H9 (cell line): ENCODE measurements around the gene ARHGEF12. TPM values are rescaled to one million over a fixed set of nuclear protein-coding genes. Genes with fewer than 3 reads are reported as not detected.

Source experiments
- DNase-seq: peaks from one replicate; pipeline ENCODE4 v3.0.0-alpha.2; 2017
- H2AFZ ChIP-seq: one replicate; pipeline ENCODE4 v1.6.1; 2013; ENCODE audit warnings: mild to moderate bottlenecking, low read length, control low read depth, moderate library complexity
- H2AK5ac ChIP-seq: 2 replicates; pipeline ENCODE4 v1.6.1; 2013; ENCODE audit warnings: low read length, control low read depth, mixed read lengths; ENCODE audit not compliant: insufficient read length
- H2BK120ac ChIP-seq: one replicate; pipeline ENCODE4 v1.6.1; 2013; ENCODE audit warnings: low read depth, mild to moderate bottlenecking, low read length, control low read depth, inconsistent platforms; ENCODE audit not compliant: poor library complexity, severe bottlenecking
- H2BK12ac ChIP-seq: 2 replicates; pipeline ENCODE4 v1.6.1; 2013; ENCODE audit warnings: low read length, control low read depth, mixed read lengths, low read depth; ENCODE audit not compliant: insufficient read length
- H2BK15ac ChIP-seq: 2 replicates; pipeline ENCODE4 v1.6.1; 2013; ENCODE audit warnings: low read depth, low read length, control low read depth
- H2BK20ac ChIP-seq: one replicate; pipeline ENCODE4 v1.6.1; 2013; ENCODE audit warnings: low read depth, mild to moderate bottlenecking, low read length, control low read depth, inconsistent platforms; ENCODE audit not compliant: poor library complexity, severe bottlenecking
- H2BK5ac ChIP-seq: 2 replicates; pipeline ENCODE4 v1.6.1; 2013; ENCODE audit warnings: low read length, control low read depth, mixed read lengths; ENCODE audit not compliant: insufficient read length
- H3K14ac ChIP-seq: 2 replicates; pipeline ENCODE4 v1.6.1; 2013; ENCODE audit warnings: low read length, control low read depth; ENCODE audit not compliant: insufficient read depth
- H3K18ac ChIP-seq: 2 replicates; pipeline ENCODE4 v1.6.1; 2013; ENCODE audit warnings: low read depth, mild to moderate bottlenecking, mixed read lengths, low read length, control low read depth; ENCODE audit not compliant: insufficient read length
- H3K23ac ChIP-seq: 2 replicates; pipeline ENCODE4 v1.6.1; 2013; ENCODE audit warnings: low read length, control low read depth, mixed read lengths, low read depth; ENCODE audit not compliant: insufficient read length
- H3K23me2 ChIP-seq: 2 replicates; pipeline ENCODE4 v1.6.1; 2013; ENCODE audit warnings: low read depth, mild to moderate bottlenecking, mixed read lengths, low read length, control low read depth; ENCODE audit not compliant: insufficient read length, poor library complexity, severe bottlenecking
- H3K27ac ChIP-seq: 2 replicates; pipeline ENCODE4 v1.5.1; 2013; ENCODE audit warnings: low read length, control low read depth, mixed read lengths, low read depth; ENCODE audit not compliant: insufficient read length
- H3K27me3 ChIP-seq: 2 replicates; pipeline ENCODE4 v1.6.1; 2013; ENCODE audit warnings: low read length, control low read depth, inconsistent platforms; ENCODE audit not compliant: insufficient read depth
- H3K4ac ChIP-seq: 2 replicates; pipeline ENCODE4 v1.6.1; 2013; ENCODE audit warnings: low read depth, mild to moderate bottlenecking, control low read depth, inconsistent platforms, low read length, moderate library complexity
- H3K4me1 ChIP-seq: 2 replicates; pipeline ENCODE4 v1.6.1; 2013; ENCODE audit warnings: low read length, control low read depth, inconsistent platforms; ENCODE audit not compliant: insufficient read depth
- H3K4me2 ChIP-seq: 2 replicates; pipeline ENCODE4 v1.6.1; 2013; ENCODE audit warnings: low read length, control low read depth, mixed read lengths; ENCODE audit not compliant: insufficient read length, insufficient read depth
- H3K56ac ChIP-seq: 2 replicates; pipeline ENCODE4 v1.6.1; 2013; ENCODE audit warnings: low read depth, mild to moderate bottlenecking, mixed read lengths, low read length, control low read depth; ENCODE audit not compliant: insufficient read length
- H3K79me1 ChIP-seq: 2 replicates; pipeline ENCODE4 v1.6.1; 2013; ENCODE audit warnings: low read depth, mild to moderate bottlenecking, moderate library complexity, low read length, control low read depth, inconsistent platforms; ENCODE audit not compliant: insufficient read depth, poor library complexity, severe bottlenecking
- H3K79me2 ChIP-seq: 2 replicates; pipeline ENCODE4 v1.6.1; 2013; ENCODE audit warnings: low read length, control low read depth, inconsistent platforms; ENCODE audit not compliant: insufficient read depth
- H3K9ac ChIP-seq: 2 replicates; pipeline ENCODE4 v1.6.1; 2013; ENCODE audit warnings: low read length, control low read depth, mixed read lengths; ENCODE audit not compliant: insufficient read length; ENCODE audit errors: extremely low read depth
- H3K9me3 ChIP-seq: one replicate; pipeline ENCODE4 v1.6.1; 2013; ENCODE audit warnings: low read depth, low read length, inconsistent platforms; ENCODE audit not compliant: control insufficient read depth
- H3T11ph ChIP-seq: one replicate; pipeline ENCODE4 v1.6.1; 2013; ENCODE audit warnings: mild to moderate bottlenecking, low read length, control low read depth, inconsistent platforms
- H4K20me1 ChIP-seq: one replicate; pipeline ENCODE4 v1.6.1; 2013; ENCODE audit not compliant: control insufficient read depth, insufficient read length, insufficient read depth
- H4K5ac ChIP-seq: 2 replicates; pipeline ENCODE4 v1.6.1; 2013; ENCODE audit warnings: low read depth, mild to moderate bottlenecking, mixed read lengths, low read length, control low read depth; ENCODE audit not compliant: insufficient read length
- H4K8ac ChIP-seq: replicated peaks from 2 replicates; pipeline ENCODE4 v1.6.1; 2013; ENCODE audit warnings: low read length, control low read depth, mixed read lengths, low read depth; ENCODE audit not compliant: insufficient read length
- H4K91ac ChIP-seq: 2 replicates; pipeline ENCODE4 v1.6.1; 2013; ENCODE audit warnings: low read depth, mild to moderate bottlenecking, moderate library complexity, mixed read lengths, low read length, control low read depth; ENCODE audit not compliant: insufficient read length
- H3K27ac Mint-ChIP-seq, 3 experiments: 2 replicates in 2 of 3; 3 replicates in 1 of 3; pipeline ENCODE4 v1.8.0; 2020 to 2021; ENCODE audit warnings: mixed read lengths in 3 of 3, mild to moderate bottlenecking in 1 of 3, moderate library complexity in 1 of 3
- H3K27me3 Mint-ChIP-seq: 2 replicates; pipeline ENCODE4 v1.8.0; 2021; ENCODE audit warnings: low read depth, mild to moderate bottlenecking, moderate library complexity, mixed read lengths
- H3K36me3 Mint-ChIP-seq, 3 experiments: 2 replicates in 2 of 3; 3 replicates in 1 of 3; pipeline ENCODE4 v1.8.0; 2020 to 2021; ENCODE audit warnings: low read depth in 3 of 3, mixed read lengths in 3 of 3; ENCODE audit not compliant: insufficient read depth in 1 of 3
- H3K4me1 Mint-ChIP-seq, 2 experiments: 2 replicates each; pipeline ENCODE4 v1.8.0; 2020; ENCODE audit warnings: mixed read lengths in 2 of 2
- H3K4me3 Mint-ChIP-seq, 2 experiments: 2 replicates in 1 of 2; 3 replicates in 1 of 2; pipeline ENCODE4 v1.8.0; 2020 to 2021; ENCODE audit warnings: mild to moderate bottlenecking in 2 of 2, mixed read lengths in 2 of 2, moderate library complexity in 1 of 2
- H3K9me3 Mint-ChIP-seq, 2 experiments: 2 replicates in 1 of 2; 3 replicates in 1 of 2; pipeline ENCODE4 v1.8.0; 2020; ENCODE audit warnings: mild to moderate bottlenecking in 2 of 2, mixed read lengths in 2 of 2, moderate library complexity in 1 of 2
- WGBS: extraction: QIAGEN DNeasy Blood & Tissue Kit; methylation state at CpG from one replicate; pipeline ENCODE4 v1.1.7; 2013; ENCODE audit warnings: missing lambda C conversion rate, low lambda C conversion rate, mixed read lengths; ENCODE audit not compliant: insufficient read length; ENCODE audit errors: extremely low coverage; 5-methylcytosine and 5-hydroxymethylcytosine counted together
- total RNA-seq: library from RNA; stranded (reverse); gene quantifications from 2 replicates; pipeline ENCODE4 v1.2.1, GENCODE V29; 2021
- TF ChIP-seq, protein P1 (sequence below): fragments of 200-600 bp; sonication (generic); conservative IDR thresholded peaks from 3 replicates; pipeline ENCODE4 v1.8.0; 2021; ENCODE audit warnings: antibody characterized with exemption, mild to moderate bottlenecking

The ARHGEF12 gene
- total RNA-seq, 1 experiment from 2014 or later: 27.0 TPM

DNA sequence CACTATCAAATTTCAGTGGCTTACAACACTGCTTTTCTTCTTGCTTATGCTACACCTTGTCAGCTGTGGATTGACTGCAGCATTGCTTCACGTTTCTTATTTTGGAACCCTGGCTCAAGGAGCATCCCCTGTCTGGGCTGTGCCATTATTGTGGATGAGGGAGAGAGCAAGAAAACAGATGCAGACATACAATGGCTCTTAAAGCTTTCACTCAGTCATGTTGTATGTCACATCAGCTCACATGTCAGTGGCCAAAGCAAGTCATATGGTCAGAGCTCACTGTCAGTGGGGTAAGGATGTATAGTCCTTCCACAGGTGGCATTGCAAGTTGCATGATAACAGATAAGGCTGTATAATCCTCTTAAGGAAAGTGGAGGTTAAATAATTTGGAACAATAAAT is 10.0 kb downstream of the ARHGEF12 start:
- no peak overlapping the region for H2AK5ac ChIP-seq
- H3K23me2 ChIP-seq: no peaks in the 10 kb centered on the region
- H3K27me3 ChIP-seq: no peaks in the 10 kb centered on the region
- peaks cover 15 to 16% of the 10 kb centered on the region in 2 experiments for H3K4me1 Mint-ChIP-seq
- H2BK12ac ChIP-seq: no peak overlapping the region
- no peak overlapping the region for H3K4me3 Mint-ChIP-seq
- no peaks in the 10 kb centered on the region for H3K9me3 ChIP-seq
- H4K5ac ChIP-seq: no peak overlapping the region
- H3K27ac ChIP-seq: no peak overlapping the region
- peaks cover 5% of the 10 kb centered on the region; the same call in 1 of the 2 replicates for H3K79me2 ChIP-seq
- no peak overlapping the region for H2BK120ac ChIP-seq
- no peak overlapping the region for H3T11ph ChIP-seq
- no peak overlapping the region for H4K8ac ChIP-seq
- DNase-seq: no peak
- H3K18ac ChIP-seq: no peak overlapping the region
- no peaks in the 10 kb centered on the region for H4K20me1 ChIP-seq
- H3K9me3 Mint-ChIP-seq: no peaks in the 10 kb centered on the region
- no CpG with 5 or more reads among the region's 1 CpG for WGBS
- H3K4ac ChIP-seq: no peak overlapping the region
- H3K23ac ChIP-seq: no peak overlapping the region
- H3K4me2 ChIP-seq: no peak overlapping the region
- peaks cover 7% of the 10 kb centered on the region for H3K79me1 ChIP-seq
- no peak overlapping the region for H3K9ac ChIP-seq
- H2AFZ ChIP-seq: no peak overlapping the region
- H4K91ac ChIP-seq: no peak overlapping the region
- no peak overlapping the region for H2BK20ac ChIP-seq
- peak overlapping the region; percentile 30 for H3K56ac ChIP-seq
- H3K27me3 Mint-ChIP-seq: no peaks in the 10 kb centered on the region
- H2BK15ac ChIP-seq: no peak overlapping the region
- no peak overlapping the region for H3K27ac Mint-ChIP-seq
- peaks cover 3% of the 10 kb centered on the region; the same call in 1 of the 2 replicates for H3K4me1 ChIP-seq
- no peak overlapping the region for H3K14ac ChIP-seq
- TF ChIP-seq, protein P1, sequence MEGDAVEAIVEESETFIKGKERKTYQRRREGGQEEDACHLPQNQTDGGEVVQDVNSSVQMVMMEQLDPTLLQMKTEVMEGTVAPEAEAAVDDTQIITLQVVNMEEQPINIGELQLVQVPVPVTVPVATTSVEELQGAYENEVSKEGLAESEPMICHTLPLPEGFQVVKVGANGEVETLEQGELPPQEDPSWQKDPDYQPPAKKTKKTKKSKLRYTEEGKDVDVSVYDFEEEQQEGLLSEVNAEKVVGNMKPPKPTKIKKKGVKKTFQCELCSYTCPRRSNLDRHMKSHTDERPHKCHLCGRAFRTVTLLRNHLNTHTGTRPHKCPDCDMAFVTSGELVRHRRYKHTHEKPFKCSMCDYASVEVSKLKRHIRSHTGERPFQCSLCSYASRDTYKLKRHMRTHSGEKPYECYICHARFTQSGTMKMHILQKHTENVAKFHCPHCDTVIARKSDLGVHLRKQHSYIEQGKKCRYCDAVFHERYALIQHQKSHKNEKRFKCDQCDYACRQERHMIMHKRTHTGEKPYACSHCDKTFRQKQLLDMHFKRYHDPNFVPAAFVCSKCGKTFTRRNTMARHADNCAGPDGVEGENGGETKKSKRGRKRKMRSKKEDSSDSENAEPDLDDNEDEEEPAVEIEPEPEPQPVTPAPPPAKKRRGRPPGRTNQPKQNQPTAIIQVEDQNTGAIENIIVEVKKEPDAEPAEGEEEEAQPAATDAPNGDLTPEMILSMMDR: no peak
- H2BK5ac ChIP-seq: no peak overlapping the region
- no peaks in the 10 kb centered on the region for H3K36me3 Mint-ChIP-seq
